Measurements from ENCODE around the gene SPECC1L.
"Not testable (repeated sequence)": the region's sequence is repeated elsewhere in the genome, so short reads cannot be mapped to it uniquely, and the experiment has no call there.

SPECC1L gene, protein sequence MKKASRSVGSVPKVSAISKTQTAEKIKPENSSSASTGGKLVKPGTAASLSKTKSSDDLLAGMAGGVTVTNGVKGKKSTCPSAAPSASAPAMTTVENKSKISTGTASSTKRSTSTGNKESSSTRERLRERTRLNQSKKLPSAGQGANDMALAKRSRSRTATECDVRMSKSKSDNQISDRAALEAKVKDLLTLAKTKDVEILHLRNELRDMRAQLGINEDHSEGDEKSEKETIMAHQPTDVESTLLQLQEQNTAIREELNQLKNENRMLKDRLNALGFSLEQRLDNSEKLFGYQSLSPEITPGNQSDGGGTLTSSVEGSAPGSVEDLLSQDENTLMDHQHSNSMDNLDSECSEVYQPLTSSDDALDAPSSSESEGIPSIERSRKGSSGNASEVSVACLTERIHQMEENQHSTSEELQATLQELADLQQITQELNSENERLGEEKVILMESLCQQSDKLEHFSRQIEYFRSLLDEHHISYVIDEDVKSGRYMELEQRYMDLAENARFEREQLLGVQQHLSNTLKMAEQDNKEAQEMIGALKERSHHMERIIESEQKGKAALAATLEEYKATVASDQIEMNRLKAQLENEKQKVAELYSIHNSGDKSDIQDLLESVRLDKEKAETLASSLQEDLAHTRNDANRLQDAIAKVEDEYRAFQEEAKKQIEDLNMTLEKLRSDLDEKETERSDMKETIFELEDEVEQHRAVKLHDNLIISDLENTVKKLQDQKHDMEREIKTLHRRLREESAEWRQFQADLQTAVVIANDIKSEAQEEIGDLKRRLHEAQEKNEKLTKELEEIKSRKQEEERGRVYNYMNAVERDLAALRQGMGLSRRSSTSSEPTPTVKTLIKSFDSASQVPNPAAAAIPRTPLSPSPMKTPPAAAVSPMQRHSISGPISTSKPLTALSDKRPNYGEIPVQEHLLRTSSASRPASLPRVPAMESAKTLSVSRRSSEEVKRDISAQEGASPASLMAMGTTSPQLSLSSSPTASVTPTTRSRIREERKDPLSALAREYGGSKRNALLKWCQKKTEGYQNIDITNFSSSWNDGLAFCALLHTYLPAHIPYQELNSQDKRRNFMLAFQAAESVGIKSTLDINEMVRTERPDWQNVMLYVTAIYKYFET

DNA sequence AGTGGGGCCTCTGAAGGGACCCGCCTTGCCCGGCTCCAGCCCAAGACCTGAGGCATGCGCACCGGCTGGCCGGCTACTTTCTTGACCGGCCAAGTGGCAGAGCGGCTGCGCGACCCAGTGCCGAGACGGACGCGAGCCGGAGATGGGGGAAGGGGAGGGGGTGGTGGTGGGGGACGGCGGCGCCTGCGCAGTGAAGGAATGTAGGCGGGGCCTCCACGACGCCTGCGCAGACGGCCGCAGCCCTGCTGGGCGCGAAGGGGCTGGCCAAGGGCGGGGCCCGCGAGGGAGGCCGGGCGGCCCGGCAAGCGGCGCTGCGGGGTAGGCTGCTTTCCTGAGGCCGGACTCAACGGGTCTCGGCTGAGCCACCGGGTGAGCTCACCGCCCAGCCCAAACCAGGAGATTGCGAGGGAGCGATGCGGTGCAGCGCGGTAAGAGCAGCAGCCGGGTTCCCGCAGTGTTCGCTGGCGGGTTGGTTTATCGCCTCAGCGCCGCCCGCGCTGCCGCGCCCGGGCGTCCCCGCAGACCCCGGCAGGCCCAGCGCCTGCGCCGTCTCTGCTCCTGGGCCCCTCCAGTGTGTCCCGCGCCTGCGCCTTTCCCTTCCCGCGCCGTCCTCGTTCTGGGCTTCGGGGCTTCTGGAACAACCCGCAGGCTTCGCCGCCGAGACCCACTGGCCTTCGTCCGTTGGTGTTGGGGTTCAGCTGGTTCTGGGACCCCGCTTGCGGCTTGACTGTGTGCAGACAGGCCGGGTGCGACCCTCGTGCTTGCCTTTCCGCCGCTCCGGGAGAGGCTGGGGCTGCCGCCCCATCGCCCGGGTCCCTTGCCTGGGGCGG, at the start of gene SPECC1L:
TSS of gene SPECC1L (plus strand) at position 276 of the 830 bp plus-strand sequence. CDS start 31,401 bp downstream, outside the sequence.
- peak; percentile 90 for DNase-seq (ENCODE audit: low spot score)

DNA sequence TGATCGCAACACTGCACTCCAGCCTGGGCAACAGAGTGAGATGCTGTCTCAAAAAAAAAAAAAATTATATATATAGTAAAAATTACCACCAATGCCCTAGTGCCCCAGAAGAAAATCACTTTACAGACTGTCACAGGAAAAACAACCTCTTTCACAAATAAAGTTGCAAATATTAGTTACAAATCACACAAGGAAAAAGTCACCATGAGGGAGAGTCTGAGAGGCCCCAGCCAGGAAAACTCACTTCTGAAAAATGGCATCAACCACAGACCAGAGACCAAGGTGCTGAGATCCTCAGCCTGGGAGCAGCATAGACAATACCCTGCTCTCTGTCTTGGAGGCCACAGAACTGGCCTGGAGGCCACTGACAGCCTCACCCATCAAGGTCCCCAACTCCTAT, 46.2 kb upstream of the SPECC1L start:
- DNase-seq (ENCODE audit: low spot score): no peak

DNA sequence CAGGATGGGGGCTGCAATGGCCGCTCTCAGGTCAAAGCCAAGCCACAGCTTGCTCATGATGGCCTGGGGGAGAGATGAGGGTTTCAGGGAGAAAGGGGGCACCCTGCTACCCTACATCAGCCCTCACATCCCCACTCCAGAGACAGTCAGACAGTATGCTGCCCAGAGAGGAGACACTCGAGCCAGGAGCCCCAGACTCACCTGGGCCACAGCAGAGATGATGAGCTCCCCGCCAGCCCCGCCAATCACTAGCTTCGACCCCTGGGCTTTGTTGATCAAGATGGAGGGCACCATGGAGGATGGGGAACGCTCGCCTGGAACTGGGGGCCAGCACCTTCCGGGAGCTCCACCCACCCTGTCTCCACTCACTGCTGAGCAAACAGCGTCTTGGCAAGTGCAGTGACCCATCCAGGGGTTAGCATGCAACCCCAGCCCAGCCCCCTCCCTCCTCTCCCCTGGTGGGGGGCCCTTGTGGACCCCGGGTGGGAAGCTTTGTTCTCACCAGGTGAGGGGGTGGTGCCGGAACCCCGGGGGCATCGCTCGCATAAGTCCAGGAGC, 45.5 kb upstream of the SPECC1L start:
- DNase-seq (ENCODE audit: low spot score): no peak

DNA sequence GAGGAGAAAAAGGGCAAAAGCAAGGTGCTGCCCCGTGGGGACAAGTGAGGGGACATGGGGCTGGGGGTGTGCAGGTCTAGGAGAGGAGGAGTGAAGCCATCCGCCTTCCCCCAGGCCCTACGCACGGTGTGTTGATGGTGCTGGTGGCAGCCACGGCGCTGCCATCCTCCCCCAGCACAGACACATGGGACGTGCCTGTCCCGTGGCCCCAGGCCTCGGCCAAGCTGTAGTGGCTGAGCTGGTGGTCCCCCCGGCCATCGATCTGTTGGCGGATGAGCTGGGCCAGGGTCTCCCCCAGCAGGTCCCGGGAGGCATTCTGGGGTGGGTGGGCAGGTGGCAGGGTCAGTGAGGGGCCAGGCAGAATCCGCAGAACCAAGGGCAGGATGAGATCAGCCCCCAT, 44.7 kb upstream of the SPECC1L start:
- DNase-seq (ENCODE audit: low spot score): no peak

DNA sequence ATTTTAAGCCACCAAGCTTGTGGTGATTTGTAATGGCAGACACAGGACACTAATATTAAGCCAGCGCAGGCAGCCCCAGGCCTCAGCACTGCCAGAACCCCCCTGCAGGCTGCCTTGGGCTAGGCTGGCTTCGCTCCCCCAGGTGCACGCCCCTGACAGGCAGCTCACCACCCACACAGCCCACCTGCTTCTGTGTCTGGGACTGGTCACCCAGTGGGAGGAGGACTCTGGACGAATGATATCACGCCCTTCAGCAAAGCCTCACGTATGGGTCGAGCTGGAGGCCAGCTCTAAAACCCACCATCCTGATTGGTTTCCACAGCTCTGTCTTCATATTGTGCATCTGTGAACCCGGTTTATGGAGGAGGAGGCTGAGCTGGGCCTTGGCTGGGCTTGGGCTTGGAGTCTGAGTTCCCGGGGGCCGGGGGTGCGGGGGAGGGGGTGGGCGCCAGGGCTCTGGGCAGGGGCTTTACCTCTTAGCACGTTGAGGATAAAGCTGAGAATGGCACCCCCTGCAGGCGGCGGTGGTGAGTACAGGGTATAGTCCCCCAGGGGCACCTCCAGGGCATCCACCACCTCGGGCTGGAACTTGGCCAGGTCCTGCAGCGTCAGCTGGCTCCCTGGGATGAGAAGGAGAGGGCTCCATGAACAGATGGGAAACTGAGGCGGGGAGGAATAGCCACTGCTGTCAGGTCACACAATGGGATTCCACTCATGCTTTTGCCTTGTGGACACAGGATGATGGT, 39.5 kb upstream of the SPECC1L start:
- no peak for DNase-seq (ENCODE audit: low spot score)

DNA sequence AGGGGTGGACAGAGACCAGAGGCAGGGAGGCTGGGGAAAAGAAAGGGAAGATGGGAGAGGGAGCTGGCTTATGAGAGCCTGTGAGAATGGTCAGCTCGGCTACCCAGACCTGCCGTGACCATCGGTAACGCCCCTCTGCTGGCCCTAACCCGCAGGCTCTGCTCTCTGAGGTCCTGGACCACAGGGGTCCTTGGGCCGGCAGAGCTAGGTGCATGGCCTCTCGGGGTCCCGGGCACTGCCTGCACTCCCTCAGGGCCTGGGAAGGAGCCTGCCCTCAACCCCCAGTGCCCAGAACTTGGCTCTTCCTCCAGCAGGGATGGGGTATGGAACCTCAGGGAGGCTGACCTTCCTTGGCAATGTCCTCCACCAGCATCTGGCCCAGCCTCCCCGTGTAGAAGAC, 38.9 kb upstream of the SPECC1L start:
- DNase-seq (ENCODE audit: low spot score): no peak

DNA sequence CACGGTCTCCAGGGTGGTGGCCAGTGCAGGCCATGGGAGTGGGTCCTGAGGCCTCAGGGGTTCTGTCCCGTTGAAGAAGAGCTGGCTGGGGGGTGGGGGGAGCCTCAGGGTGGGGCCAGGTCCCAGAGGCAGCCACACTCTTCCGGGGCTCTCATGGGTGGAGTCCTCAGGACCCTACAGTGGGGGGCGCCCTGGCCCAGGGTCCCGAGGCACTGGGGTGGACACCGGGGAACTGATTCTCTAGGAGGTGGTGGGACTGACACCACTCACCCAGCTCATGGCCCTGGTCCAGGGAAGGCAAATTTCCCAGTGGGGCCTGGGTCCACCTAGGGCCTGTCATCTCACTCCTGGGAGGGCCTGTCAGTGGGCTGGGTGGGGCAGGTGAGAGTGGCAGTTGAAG, 38.5 kb upstream of the SPECC1L start:
- DNase-seq (ENCODE audit: low spot score): no peak

DNA sequence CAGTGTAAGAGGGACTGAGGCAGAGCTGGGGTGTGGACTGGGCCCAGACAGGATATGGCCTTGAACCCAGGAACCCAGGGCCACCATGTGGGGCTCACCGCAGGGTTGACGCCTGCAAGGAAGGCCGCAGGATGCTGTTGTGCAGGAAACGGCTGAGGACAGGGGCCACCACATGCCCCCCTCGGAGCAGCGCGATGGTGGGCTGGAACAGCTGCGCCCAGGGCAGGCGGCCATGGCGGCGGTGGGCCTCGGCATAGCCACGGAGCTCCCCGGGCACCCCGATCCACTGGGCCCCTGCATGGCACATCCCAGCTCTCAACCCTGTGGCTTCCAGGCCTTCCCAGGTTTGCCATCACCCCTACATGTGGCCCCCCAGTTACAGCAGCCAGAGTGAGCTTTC, 37.9 kb upstream of the SPECC1L start:
- no peak for DNase-seq (ENCODE audit: low spot score)

DNA sequence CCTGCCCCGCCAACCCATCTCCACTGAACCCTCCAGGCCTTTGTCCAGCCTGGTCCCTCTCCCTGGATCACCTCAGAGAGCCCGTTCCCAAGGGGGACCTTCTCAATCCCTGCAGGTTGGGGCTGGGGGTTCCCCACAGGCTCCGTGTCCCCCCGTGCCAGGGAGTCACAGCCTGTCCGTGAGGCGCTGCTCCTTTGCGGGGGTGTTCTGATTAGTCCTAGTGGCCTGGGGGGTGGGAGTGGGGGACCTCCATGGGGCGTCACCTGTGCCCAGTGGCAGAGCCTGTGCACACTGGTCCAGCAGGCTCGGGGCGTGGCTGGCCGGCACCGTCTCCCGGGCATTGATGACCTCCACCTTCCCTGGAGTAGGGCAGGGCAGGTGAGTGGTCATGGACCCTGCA, 37.4 kb upstream of the SPECC1L start:
- DNase-seq (ENCODE audit: low spot score): no peak

DNA sequence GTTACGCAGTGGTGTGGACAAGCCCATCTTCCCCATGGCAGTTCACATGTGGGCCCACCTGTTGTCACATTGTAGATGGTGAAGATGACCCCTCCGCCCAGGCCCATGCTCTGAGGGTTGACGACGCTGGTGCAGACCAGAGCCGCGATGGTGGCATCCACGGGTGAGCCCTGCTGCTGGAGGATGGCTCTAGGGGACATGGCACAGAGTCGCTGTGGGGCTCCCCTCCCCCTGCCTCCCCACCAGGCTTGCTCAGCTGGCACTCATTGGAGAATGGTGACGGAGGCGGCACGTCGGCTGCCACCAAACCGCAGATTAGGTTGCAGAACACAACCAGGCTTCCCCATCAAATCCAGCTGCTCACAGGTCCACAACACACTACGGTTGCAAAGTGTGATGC, 36.8 kb upstream of the SPECC1L start:
- DNase-seq (ENCODE audit: low spot score): no peak

DNA sequence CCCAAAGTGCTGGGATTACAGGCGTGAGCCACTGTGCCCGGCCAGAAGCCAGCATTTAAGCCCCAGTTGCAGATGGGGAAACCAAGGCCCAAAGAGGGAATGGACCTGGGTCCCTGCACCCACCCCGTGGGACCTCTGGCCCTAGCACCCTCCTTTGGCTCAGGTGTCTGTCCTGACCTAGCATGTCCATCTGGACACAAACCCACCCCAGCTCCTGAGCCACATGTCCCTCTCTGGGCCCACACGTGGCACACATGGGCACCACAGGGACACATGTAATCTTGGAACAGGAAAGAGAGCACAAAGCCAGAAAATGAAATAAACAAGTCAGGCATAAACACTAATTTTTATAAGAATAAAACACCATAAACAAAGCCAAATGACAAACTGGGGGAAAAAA, 35.3 kb upstream of the SPECC1L start:
- no peak for DNase-seq (ENCODE audit: low spot score)

DNA sequence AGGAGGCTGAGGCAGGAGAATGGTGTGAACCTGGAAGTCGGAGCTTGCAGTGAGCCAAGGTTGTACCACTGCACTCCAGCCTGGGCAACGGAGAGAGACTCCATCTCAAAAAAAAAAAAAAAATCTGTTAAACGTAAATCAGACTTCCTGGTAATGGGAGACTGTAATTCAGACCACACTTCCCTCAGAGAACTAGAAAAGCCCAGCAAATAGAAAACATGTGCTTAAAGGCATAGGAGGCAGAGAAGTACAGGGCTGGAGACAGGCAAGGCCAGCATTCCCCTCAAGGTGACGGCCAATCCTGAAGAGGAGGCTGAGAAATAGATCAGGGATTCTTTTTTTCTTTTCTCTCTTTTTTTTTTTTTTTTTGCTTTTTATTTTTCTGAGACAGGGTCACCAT, 34.0 kb upstream of the SPECC1L start:
- DNase-seq (ENCODE audit: low spot score): no peak

DNA sequence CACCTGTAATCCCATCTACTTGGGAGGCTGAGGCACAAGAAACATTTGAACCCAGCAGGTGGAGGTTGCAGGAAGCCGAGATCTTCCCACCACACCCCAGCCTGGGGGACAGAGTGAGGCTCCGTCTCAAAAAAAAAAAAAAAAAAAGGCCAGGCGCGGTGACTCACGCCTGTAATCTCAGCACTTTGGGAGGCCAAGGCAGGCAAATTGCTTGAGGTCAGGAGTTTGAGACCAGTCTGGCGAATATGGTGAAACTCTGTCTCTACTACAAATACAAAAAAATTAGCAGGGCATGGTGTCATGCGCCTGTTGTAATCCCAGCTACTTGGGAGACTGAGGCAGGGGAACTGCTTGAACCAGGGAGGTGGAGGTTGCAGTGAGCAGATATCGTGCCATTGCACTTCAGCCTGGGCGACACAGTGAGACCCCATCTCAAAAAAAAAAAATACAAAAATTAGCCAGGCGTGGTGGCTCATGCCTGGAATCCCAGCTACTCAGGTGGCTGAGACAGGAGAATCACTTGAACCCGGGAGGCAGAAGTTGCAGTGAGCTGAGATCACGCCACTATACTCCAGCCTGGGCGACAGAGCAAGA, 32.4 kb upstream of the SPECC1L start:
- DNase-seq (ENCODE audit: low spot score): not testable (repeated sequence)

DNA sequence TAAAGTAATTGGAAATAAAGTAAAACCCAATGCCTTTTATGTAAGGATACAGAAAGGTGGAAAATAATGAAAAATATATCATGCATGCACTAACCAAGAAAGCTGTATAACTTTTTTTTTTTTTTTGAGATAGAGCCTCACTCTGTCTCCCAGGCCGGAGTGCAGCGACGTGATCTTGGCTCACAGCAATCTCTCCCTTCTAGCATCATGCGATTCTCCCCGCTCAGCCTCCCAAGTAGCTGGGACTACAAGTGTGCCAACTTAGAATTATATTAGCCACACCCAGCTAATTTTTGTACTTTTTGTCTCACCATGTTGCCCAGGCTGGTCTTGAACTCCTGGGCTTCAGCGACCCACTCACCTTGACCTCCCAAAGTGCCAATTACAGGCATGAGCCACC, 30.2 kb upstream of the SPECC1L start:
- no peak for DNase-seq (ENCODE audit: low spot score)

DNA sequence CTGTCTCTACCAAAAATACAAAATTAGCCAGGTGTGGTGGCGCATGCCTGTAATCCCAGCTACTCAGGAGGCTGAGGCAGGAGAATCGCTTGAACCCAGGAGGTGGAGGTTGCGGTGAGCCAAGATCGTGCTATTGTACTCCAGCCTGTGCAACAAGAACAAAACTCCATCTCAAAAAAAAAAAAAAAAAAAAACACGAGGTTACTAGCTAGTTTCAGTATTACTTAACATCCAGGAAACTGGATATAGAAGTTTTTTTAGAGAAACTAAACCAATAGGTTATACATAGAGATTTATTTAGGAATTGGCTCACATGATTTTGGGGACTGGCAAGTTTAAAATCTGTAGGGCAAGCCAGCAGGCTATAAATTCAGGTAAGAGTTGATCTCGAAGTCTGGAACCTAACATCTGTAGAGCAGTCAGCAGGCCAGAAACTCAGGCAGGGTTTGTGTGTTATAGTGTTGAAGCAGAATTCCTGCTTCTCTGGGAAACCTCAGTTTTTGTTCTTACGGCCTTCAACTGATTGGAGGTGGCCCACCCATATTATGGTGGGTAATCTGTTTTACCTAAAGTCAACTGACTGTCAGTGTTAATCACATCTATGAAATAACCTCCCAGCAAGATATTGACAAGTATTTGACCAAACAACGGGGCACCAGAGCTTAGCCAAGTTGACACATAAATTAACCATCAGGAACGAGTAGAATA, 29.5 kb upstream of the SPECC1L start:
- DNase-seq (ENCODE audit: low spot score): not testable (repeated sequence)

DNA sequence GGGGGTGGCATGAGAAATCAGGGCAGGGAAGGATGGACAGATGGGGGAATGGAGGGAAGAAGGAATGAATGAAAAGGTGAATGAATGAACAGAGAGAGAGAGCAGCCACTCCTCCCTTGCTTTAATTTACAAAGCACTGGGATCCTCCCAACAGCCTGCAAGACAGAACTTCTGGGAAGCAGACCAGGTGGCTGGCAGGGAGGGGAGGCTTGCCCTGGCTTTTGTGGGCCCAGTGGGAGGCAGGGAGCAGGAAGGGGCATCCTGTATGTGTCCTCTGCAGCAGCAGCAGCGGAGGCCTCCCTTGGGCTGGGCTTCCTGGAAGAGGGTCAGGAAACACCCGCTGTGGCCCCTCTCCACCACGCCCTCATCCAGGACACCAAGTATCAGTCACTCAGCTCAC, 27.2 kb upstream of the SPECC1L start:
- DNase-seq (ENCODE audit: low spot score): not testable (repeated sequence)

DNA sequence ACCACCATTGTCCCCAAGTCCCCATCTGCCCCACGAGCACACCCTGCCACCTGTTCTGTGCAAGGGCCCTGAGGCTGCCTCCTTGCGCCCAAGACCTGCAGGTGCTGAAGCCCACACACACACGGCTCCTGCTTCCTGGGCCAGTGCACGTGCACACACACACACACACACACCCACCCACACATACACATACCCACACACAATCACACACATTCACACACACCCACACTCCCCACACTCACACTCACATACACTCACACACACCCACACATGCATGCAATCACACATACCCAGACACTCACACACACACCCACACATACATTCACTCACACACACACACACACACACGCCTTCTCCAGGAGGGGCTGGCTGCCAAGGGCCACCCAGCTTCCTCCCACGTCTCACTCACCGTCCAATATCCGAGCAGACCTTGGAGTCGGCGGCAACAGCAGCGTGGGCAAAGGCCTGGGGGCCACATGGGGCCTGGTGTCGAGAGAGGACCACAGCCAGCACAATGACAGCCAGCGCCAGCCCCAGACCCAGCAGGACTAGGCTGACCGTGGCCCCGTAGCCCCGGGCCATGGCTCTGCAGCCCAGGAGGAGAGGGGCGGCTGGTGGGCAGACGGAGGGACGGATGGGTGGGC, 26.4 kb upstream of the SPECC1L start:
- DNase-seq (ENCODE audit: low spot score): no peak

DNA sequence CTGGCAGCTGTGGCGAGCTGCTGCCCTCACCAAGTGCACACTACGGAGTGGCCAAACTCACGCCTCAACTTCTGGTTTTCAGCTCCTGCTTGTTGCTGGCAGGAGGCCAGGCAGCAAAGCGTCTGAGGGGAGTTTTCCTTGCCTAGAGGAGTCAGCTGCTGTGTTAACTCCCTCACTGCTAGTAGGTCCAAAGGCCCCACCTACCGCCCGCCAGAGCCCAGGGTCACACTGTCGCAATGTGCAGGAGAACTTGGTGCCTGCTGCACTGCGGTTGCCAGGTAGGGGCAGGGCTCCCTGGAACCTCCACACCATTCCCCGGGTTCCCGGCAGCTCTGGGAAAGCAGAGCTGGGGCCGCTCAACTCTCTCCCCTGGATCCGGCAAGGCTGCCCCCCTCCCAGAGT, 25.6 kb upstream of the SPECC1L start, which contains the start of gene GGT5:
TSS of gene GGT5 (minus strand) at position 53 of the 402 bp plus-strand sequence. CDS start 357 bp downstream, outside the sequence.
- DNase-seq (ENCODE audit: low spot score): not testable (repeated sequence)

Measured in HuH-7.5 (cell line).